Activated CD8-positive, alpha-beta memory T cell treated with anti-CD3 and anti-CD28 coated beads for 36 hours (primary cell): ENCODE data around the gene BAIAP2. TPM values are rescaled to one million over a fixed set of nuclear protein-coding genes. Genes with fewer than 3 reads are reported as not detected.
"Not testable (repeated sequence)": the region's sequence is repeated elsewhere in the genome, so short reads cannot be mapped to it uniquely, and the experiment has no call there.

ENCODE experiments used
- CTCF ChIA-PET: fragments of 350-600 bp; sonication (Branson Sonifier 250); formaldehyde crosslinking; loops from one replicate; lab custom pipeline; 2021; ENCODE audit warnings: antibody characterized with exemption; lab: Charles Lee
- POLR2A ChIA-PET: fragments of 350-600 bp; sonication (Branson Sonifier 250); formaldehyde crosslinking; loops from one replicate; lab custom pipeline; 2021; ENCODE audit warnings: antibody characterized with exemption; lab: Charles Lee
- total RNA-seq, 2 experiments: library from RNA; stranded (reverse); gene quantifications; one replicate each; pipeline ENCODE4 v1.2.3, GENCODE V29; 2021

BAIAP2 gene
- total RNA-seq, 2 experiments from 2014 or later, result 5.8 to 6.3 TPM

- ChIA-PET POLR2A (no interaction called here), CTCF (interaction anchor here (1.5 kb wide), 1 partner anchor 31 kb away, joined by 4 read pairs; no protein-coding TSS in a partner anchor)
Observed at GRCh38 chr17:81070541-81071246, 35.7 kb downstream of the BAIAP2 start.

- CTCF ChIA-PET, result interaction anchor here (1.5 kb wide), 1 partner anchor 30 kb away, joined by 4 read pairs; no protein-coding TSS in a partner anchor
- POLR2A ChIA-PET, result interaction anchor here (0.6 kb wide), 1 partner anchor 591 kb away, joined by 4 read pairs; no protein-coding TSS in a partner anchor
Observed at GRCh38 chr17:81071761-81072741, 37.1 kb downstream of the BAIAP2 start.

- POLR2A ChIA-PET, result interaction anchor here (0.5 kb wide), 1 partner anchor 1264 kb away, joined by 4 read pairs; no protein-coding TSS in a partner anchor
- CTCF ChIA-PET, result no interaction called here
Observed at GRCh38 chr17:81073967-81074839, 39.3 kb downstream of the BAIAP2 start.

GRCh38 chr17:81074875-81075274 lies 39.9 kb downstream of the BAIAP2 start:
- POLR2A ChIA-PET, result no interaction called here
- CTCF ChIA-PET, result no interaction called here

- CTCF ChIA-PET, result no interaction called here
- POLR2A ChIA-PET, result no interaction called here
Observed at GRCh38 chr17:81075307-81075706, 40.4 kb downstream of the BAIAP2 start.

- CTCF ChIA-PET, result no interaction called here
- POLR2A ChIA-PET, result no interaction called here
Observed at GRCh38 chr17:81076141-81076679, 41.3 kb downstream of the BAIAP2 start.

- CTCF ChIA-PET, POLR2A ChIA-PET: not testable (repeated sequence)
Observed at GRCh38 chr17:81078026-81078913, 43.3 kb downstream of the BAIAP2 start.

GRCh38 chr17:81080019-81080418 lies 45.1 kb downstream of the BAIAP2 start:
- ChIA-PET CTCF (no interaction called here), POLR2A (no interaction called here)

GRCh38 chr17:81081222-81082176 lies 46.5 kb downstream of the BAIAP2 start:
- ChIA-PET POLR2A (no interaction called here), CTCF (interaction anchor here (0.9 kb wide), 1 partner anchor 20 kb away, joined by 3 read pairs; no protein-coding TSS in a partner anchor)

- ChIA-PET CTCF (interaction anchor here (1.5 kb wide), 1 partner anchor 19 kb away, joined by 3 read pairs; no protein-coding TSS in a partner anchor), POLR2A (no interaction called here)
Observed at GRCh38 chr17:81082177-81083073, 47.5 kb downstream of the BAIAP2 start.

GRCh38 chr17:81083125-81083765 lies 48.3 kb downstream of the BAIAP2 start:
- POLR2A ChIA-PET, result no interaction called here
- CTCF ChIA-PET, result interaction anchor here (1.5 kb wide), 1 partner anchor 19 kb away, joined by 3 read pairs; no protein-coding TSS in a partner anchor

GRCh38 chr17:81084680-81085419 lies 49.9 kb downstream of the BAIAP2 start:
- CTCF ChIA-PET, result interaction anchor here (1.4 kb wide), 1 partner anchor 17 kb away, joined by 5 read pairs; no protein-coding TSS in a partner anchor
- POLR2A ChIA-PET, result no interaction called here

- CTCF ChIA-PET, result interaction anchor here (1.4 kb wide), 1 partner anchor 16 kb away, joined by 5 read pairs; no protein-coding TSS in a partner anchor
Observed at GRCh38 chr17:81085420-81085911, 50.5 kb downstream of the BAIAP2 start.

More at GRCh38 chr17:81085420-81085911, 50.5 kb downstream of the BAIAP2 start:
- POLR2A ChIA-PET, result no interaction called here
